Calu3 (cell line): ENCODE data around the gene PMIS2. TPM values are rescaled to one million over a fixed set of nuclear protein-coding genes. Genes with fewer than 3 reads are reported as not detected.

Experiments
- BruUV-seq: library from RNA; stranded (reverse); fragments of 400-500 nt; replicated peaks from 2 replicates; lab custom pipeline; 2021; lab: Mats Ljungman, UMichigan
- CTCF ChIA-PET: fragments of 300-600 bp; sonication (Branson Sonifier 250); formaldehyde crosslinking; loops from one replicate; lab custom pipeline; 2022; ENCODE audit warnings: antibody characterized with exemption; lab: Charles Lee
- DNase-seq: peaks from one replicate; pipeline ENCODE4 v3.0.0; 2022
- H3K27ac Mint-ChIP-seq: one replicate; pipeline ENCODE4 v1.8.0; 2022; ENCODE audit warnings: mixed read lengths; ENCODE audit not compliant: unreplicated experiment
- H3K27me3 Mint-ChIP-seq: one replicate; pipeline ENCODE4 v1.8.0; 2022; ENCODE audit warnings: mixed read lengths; ENCODE audit not compliant: unreplicated experiment
- H3K36me3 Mint-ChIP-seq: one replicate; pipeline ENCODE4 v1.8.0; 2022; ENCODE audit warnings: mild to moderate bottlenecking, moderate library complexity, mixed read lengths; ENCODE audit not compliant: insufficient read depth, unreplicated experiment
- H3K4me1 Mint-ChIP-seq: one replicate; pipeline ENCODE4 v1.8.0; 2022; ENCODE audit warnings: mild to moderate bottlenecking, low read depth, mixed read lengths; ENCODE audit not compliant: unreplicated experiment
- H3K4me3 Mint-ChIP-seq: one replicate; pipeline ENCODE4 v1.8.0; 2022; ENCODE audit warnings: mild to moderate bottlenecking, low read depth, moderate library complexity, mixed read lengths; ENCODE audit not compliant: unreplicated experiment
- H3K9me3 Mint-ChIP-seq: one replicate; pipeline ENCODE4 v1.8.0; 2022; ENCODE audit warnings: low read depth, mixed read lengths; ENCODE audit not compliant: unreplicated experiment
- CTCF ChIP-seq: fragments of 200-600 bp; IDR thresholded peaks from one replicate; pipeline ENCODE4 v1.8.0; 2022; ENCODE audit warnings: antibody characterized with exemption; ENCODE audit not compliant: unreplicated experiment
- intact Hi-C: fragments of 100-400 bp; cut with micrococcal nuclease; formaldehyde crosslinking; loops from one replicate; pipeline ENCODE4 v1.10.0; 2022; ENCODE audit not compliant: unreplicated experiment
- total RNA-seq: library from RNA; stranded (reverse); gene quantifications from 2 replicates; pipeline ENCODE4 v1.2.3, GENCODE V29; 2022

PMIS2 gene
- total RNA-seq, 1 experiment from 2014 or later, result not detected

GRCh38 chr19:35563207-35563829 lies 22.7 kb upstream of the PMIS2 start, which contains the start of gene ATP4A:
TSS of gene ATP4A (minus strand) at chr19:35563658. CDS start at chr19:35563629, 29 bp downstream.
- TF ChIP-seq CTCF, result no peak
- H3K9me3 Mint-ChIP-seq, result no peaks in the 10 kb centered on the region
- peaks cover 83% of the 10 kb centered on the region for H3K27me3 Mint-ChIP-seq
- no peak for DNase-seq
- BruUV-seq, result no TSS peak
- H3K4me3 Mint-ChIP-seq, result no peak within 1 kb of the TSS
- intact Hi-C loops, result no loop called here
- H3K4me1 Mint-ChIP-seq, result no peaks in the 10 kb centered on the region
- H3K27ac Mint-ChIP-seq, result no peak within 1 kb of the TSS
- CTCF ChIA-PET, result interaction anchor here (0.8 kb wide), 2 partner anchors 8 to 49 kb away, joined by 3 read pairs; partner anchors contain the start of gene HAUS5
- no peaks in the 10 kb centered on the region for H3K36me3 Mint-ChIP-seq

GRCh38 chr19:35565016-35565856 lies 20.7 kb upstream of the PMIS2 start:
- DNase-seq, result no peak
- CTCF ChIA-PET, result interaction anchor here (0.6 to 1.2 kb wide), 3 partner anchors 55 to 508 kb away, joined by 4 to 5 read pairs (median 4); no protein-coding TSS in a partner anchor
- Mint-ChIP-seq H3K27me3 (peaks cover 88% of the 10 kb centered on the region), H3K36me3 (no peaks in the 10 kb centered on the region), H3K4me1 (no peaks in the 10 kb centered on the region), H3K4me3 (no peak overlapping the region), H3K27ac (no peak overlapping the region), H3K9me3 (no peaks in the 10 kb centered on the region)
- no TSS peak for BruUV-seq
- no peak for TF ChIP-seq CTCF
- intact Hi-C loops, result no loop called here

- H3K36me3 Mint-ChIP-seq, result no peaks in the 10 kb centered on the region
Observed at GRCh38 chr19:35566738-35567137, 19.2 kb upstream of the PMIS2 start.

More at GRCh38 chr19:35566738-35567137, 19.2 kb upstream of the PMIS2 start:
- intact Hi-C loops, result no loop called here
- peaks cover 88% of the 10 kb centered on the region for H3K27me3 Mint-ChIP-seq
- no TSS peak for BruUV-seq
- TF ChIP-seq CTCF, result no peak
- H3K27ac Mint-ChIP-seq, result no peak overlapping the region
- no peak for DNase-seq
- no peaks in the 10 kb centered on the region for H3K4me1 Mint-ChIP-seq
- CTCF ChIA-PET, result interaction anchor here (1.2 kb wide), 1 partner anchor 57 kb away, joined by 4 read pairs; no protein-coding TSS in a partner anchor
- no peaks in the 10 kb centered on the region for H3K9me3 Mint-ChIP-seq
- H3K4me3 Mint-ChIP-seq, result no peak overlapping the region
